Keratinocyte (primary cell): ENCODE results near the gene DGKE. TPM values are rescaled to one million over a fixed set of nuclear protein-coding genes. Genes with fewer than 3 reads are reported as not detected.

Source experiments
- DNase-seq: peaks from one replicate; pipeline ENCODE4 v3.0.0-alpha.2; 2011; ENCODE audit warnings: low read depth, missing footprints, low spot score
- FAIRE-seq: peaks from 2 replicates; lab custom pipeline; 2011; peaks lifted over from hg19 to GRCh38; lab: Jason Lieb, UNC
- H2AFZ ChIP-seq: 2 replicates; pipeline ENCODE4 v1.6.0; 2012; ENCODE audit warnings: low read length, control low read depth, inconsistent platforms; ENCODE audit not compliant: control insufficient read depth
- H3K27ac ChIP-seq: 2 replicates; pipeline ENCODE4 v1.5.1; 2011; ENCODE audit warnings: low read length; ENCODE audit not compliant: control insufficient read depth, insufficient read depth
- H3K27me3 ChIP-seq: 3 replicates; pipeline ENCODE4 v1.6.0; 2011; ENCODE audit warnings: low read length; ENCODE audit not compliant: control insufficient read depth, insufficient read depth; ENCODE audit errors: extremely low read depth
- H3K36me3 ChIP-seq, 2 experiments: 2 replicates in 1 of 2; 3 replicates in 1 of 2; pipeline ENCODE4 v1.5.1; 2011; ENCODE audit warnings: low read length in 2 of 2, mild to moderate bottlenecking in 1 of 2; ENCODE audit not compliant: control insufficient read depth in 2 of 2, insufficient read depth in 2 of 2; ENCODE audit errors: extremely low read depth in 1 of 2
- H3K4me1 ChIP-seq: 3 replicates; pipeline ENCODE4 v1.5.1; 2011; ENCODE audit warnings: low read length; ENCODE audit not compliant: control insufficient read depth, insufficient read depth; ENCODE audit errors: extremely low read depth
- H3K4me2 ChIP-seq: 3 replicates; pipeline ENCODE4 v1.6.0; 2011; ENCODE audit warnings: low read depth, low read length; ENCODE audit not compliant: control insufficient read depth, insufficient read depth; ENCODE audit errors: extremely low read depth
- H3K4me3 ChIP-seq, 3 experiments: fragments of 200-600 bp in 1 of 3; sonication (generic) in 1 of 3; 2 replicates in 2 of 3; 3 replicates in 1 of 3; pipeline ENCODE4 v1.5.1; 2011 to 2016; ENCODE audit warnings: low read length in 3 of 3, mild to moderate bottlenecking in 3 of 3, control low read depth in 2 of 3, inconsistent platforms in 1 of 3, low read depth in 1 of 3, mixed read lengths in 1 of 3, mixed run types in 1 of 3, moderate library complexity in 1 of 3; ENCODE audit not compliant: control insufficient read depth in 2 of 3, insufficient read depth in 2 of 3; ENCODE audit errors: extremely low read depth in 1 of 3
- H3K79me2 ChIP-seq: 2 replicates; pipeline ENCODE4 v1.6.0; 2012; ENCODE audit warnings: low read length; ENCODE audit not compliant: control insufficient read depth, insufficient read depth
- H3K9ac ChIP-seq: 3 replicates; pipeline ENCODE4 v1.6.0; 2011; ENCODE audit warnings: low read length; ENCODE audit not compliant: control insufficient read depth, insufficient read depth; ENCODE audit errors: extremely low read depth
- H3K9me1 ChIP-seq: 3 replicates; pipeline ENCODE4 v1.6.0; 2011; ENCODE audit warnings: low read length; ENCODE audit not compliant: control insufficient read depth, insufficient read depth; ENCODE audit errors: extremely low read depth
- H3K9me3 ChIP-seq: 2 replicates; pipeline ENCODE4 v1.5.1; 2012; ENCODE audit warnings: low read depth, low read length; ENCODE audit not compliant: control insufficient read depth
- H4K20me1 ChIP-seq: 3 replicates; pipeline ENCODE4 v1.6.0; 2011; ENCODE audit warnings: low read length; ENCODE audit not compliant: control insufficient read depth, insufficient read depth; ENCODE audit errors: extremely low read depth
- EZH2 ChIP-seq: IDR thresholded peaks from one replicate; pipeline ENCODE4 v1.6.1; 2012; ENCODE audit warnings: inconsistent platforms, mild to moderate bottlenecking, low read length, moderate library complexity
- dilution Hi-C: fragments of 300-500 bp; cut with MboI; formaldehyde crosslinking; loops from one replicate; pipeline ENCODE4 v1.7.0; 2020; ENCODE audit warnings: low sequenced_read_pairs; ENCODE audit not compliant: extremely low pct_ligation_motif_present
- polyA plus RNA-seq, 5 experiments: library from polyadenylated mRNA; depleted of rRNA in 3 of 5; stranded (reverse) in 3 of 5; stranded (forward) in 1 of 5; unstranded in 1 of 5; fragments of >200 nt; gene quantifications; 1 replicate in 1 of 5; 2 replicates in 3 of 5; 3 replicates in 1 of 5; pipeline versions ENCODE4 v1.2.1 to v1.2.3, GENCODE V29; 2011 to 2012; ENCODE audit warnings: missing spikeins in 2 of 5, low read depth in 1 of 5, low replicate concordance in 1 of 5
- TF ChIP-seq, protein P1 (sequence below), 3 experiments: IDR thresholded peaks in 1 of 3; conservative IDR thresholded peaks in 1 of 3; optimal IDR thresholded peaks in 1 of 3; 2 replicates in 2 of 3; 3 replicates in 1 of 3; pipeline versions ENCODE3 to v1.5.1; 2011; ENCODE audit warnings: low read length in 3 of 3, mild to moderate bottlenecking in 3 of 3, moderate library complexity in 2 of 3, control low read depth in 1 of 3, inconsistent platforms in 1 of 3; ENCODE audit not compliant: insufficient read depth in 2 of 3; ENCODE audit errors: extremely low read depth in 1 of 3

DGKE gene
- polyA plus RNA-seq, 1 donor (not counting 4 experiments of a cell fraction or from before 2014, with no cell fraction given): 4.7 TPM

DNA sequence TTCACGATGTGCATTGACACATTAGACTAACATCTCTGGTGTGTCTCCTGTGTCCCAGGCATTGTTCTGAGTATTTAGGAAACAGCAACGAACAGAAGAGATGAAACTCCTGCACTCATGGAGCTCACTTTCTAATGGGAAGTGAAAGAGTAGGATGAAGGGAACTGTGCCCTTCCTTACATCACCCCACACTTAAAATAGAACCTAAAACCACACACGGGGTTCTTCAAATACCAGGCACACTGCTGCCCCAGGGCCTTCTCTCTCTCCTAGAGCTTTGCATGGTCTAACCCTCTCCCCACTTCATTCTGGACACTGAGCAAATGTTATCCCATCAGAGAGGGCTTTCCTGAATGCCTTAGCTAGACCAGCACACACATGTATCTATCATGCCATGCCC lies 46.2 kb downstream of the DGKE start:
- Histone ChIP-seq H3K9ac (no peak overlapping the region), H3K27ac (no peak overlapping the region), H3K4me3 (no peak overlapping the region), H3K9me3 (no peaks in the 10 kb centered on the region), H4K20me1 (peaks cover 3% of the 10 kb centered on the region), H2AFZ (no peak overlapping the region), H3K4me1 (no peaks in the 10 kb centered on the region), H3K4me2 (no peak overlapping the region), H3K9me1 (no peaks in the 10 kb centered on the region), H3K27me3 (no peaks in the 10 kb centered on the region), H3K79me2 (no peaks in the 10 kb centered on the region), H3K36me3 (no peaks in the 10 kb centered on the region)
- FAIRE-seq (no peak), DNase-seq (no peak)
- dilution Hi-C loops: no loop called here
- TF ChIP-seq, protein P1, sequence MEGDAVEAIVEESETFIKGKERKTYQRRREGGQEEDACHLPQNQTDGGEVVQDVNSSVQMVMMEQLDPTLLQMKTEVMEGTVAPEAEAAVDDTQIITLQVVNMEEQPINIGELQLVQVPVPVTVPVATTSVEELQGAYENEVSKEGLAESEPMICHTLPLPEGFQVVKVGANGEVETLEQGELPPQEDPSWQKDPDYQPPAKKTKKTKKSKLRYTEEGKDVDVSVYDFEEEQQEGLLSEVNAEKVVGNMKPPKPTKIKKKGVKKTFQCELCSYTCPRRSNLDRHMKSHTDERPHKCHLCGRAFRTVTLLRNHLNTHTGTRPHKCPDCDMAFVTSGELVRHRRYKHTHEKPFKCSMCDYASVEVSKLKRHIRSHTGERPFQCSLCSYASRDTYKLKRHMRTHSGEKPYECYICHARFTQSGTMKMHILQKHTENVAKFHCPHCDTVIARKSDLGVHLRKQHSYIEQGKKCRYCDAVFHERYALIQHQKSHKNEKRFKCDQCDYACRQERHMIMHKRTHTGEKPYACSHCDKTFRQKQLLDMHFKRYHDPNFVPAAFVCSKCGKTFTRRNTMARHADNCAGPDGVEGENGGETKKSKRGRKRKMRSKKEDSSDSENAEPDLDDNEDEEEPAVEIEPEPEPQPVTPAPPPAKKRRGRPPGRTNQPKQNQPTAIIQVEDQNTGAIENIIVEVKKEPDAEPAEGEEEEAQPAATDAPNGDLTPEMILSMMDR (optimal IDR thresholded peaks at IDR 0.05 in 1 of 3, IDR thresholded peaks at IDR 0.05 in 1 of 3, conservative IDR thresholded peaks at IDR 0.05 in 1 of 3; ENCODE audit: extremely low read depth in 1 of 3, insufficient read depth in 2 of 3, low read length in 3 of 3): no peak
- no peak for TF ChIP-seq EZH2

DNA sequence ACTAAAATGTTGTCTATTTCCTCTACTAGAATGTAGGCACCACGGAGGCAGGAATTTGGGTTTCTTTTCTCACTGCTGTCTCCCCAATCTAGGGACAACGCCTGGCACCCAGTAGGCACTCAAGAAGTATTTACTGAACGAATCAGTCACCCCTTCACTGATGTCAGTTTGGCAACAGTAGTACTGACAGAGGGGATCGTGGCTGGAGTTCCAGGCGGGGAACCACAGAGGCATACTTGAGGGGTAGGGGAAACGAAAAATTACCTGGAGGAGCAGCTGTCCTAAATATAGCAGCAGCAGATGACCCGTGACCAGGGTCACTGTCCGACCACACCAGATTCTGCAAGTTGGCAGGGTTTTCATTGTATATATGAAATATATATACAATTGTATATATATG lies 46.6 kb downstream of the DGKE start:
- H3K4me3 ChIP-seq: no peak overlapping the region
- DNase-seq (no peak), FAIRE-seq (no peak)
- H3K27ac ChIP-seq: no peak overlapping the region
- no peaks in the 10 kb centered on the region for H3K27me3 ChIP-seq
- H3K36me3 ChIP-seq: no peaks in the 10 kb centered on the region
- H3K79me2 ChIP-seq: no peaks in the 10 kb centered on the region
- no peaks in the 10 kb centered on the region for H3K4me1 ChIP-seq
- no peak for TF ChIP-seq EZH2
- TF ChIP-seq, protein P1 (optimal IDR thresholded peaks at IDR 0.05 in 1 of 3, IDR thresholded peaks at IDR 0.05 in 1 of 3, conservative IDR thresholded peaks at IDR 0.05 in 1 of 3; ENCODE audit: extremely low read depth in 1 of 3, insufficient read depth in 2 of 3, low read length in 3 of 3): no peak
- no peaks in the 10 kb centered on the region for H3K9me3 ChIP-seq
- peaks cover 3% of the 10 kb centered on the region for H4K20me1 ChIP-seq
- H3K4me2 ChIP-seq: no peak overlapping the region
- dilution Hi-C loops: no loop called here
- no peaks in the 10 kb centered on the region for H3K9me1 ChIP-seq
- H2AFZ ChIP-seq: no peak overlapping the region
- H3K9ac ChIP-seq: no peak overlapping the region
